LNCAP (cell line): ENCODE measurements around the gene SEPHS2.

Experiments
- TF ChIP-seq, protein P1 (sequence below): fragments of 450-650 bp; IDR thresholded peaks from 2 replicates; pipeline ENCODE4 v1.5.1; 2017; ENCODE audit warnings: mild to moderate bottlenecking

Gene SEPHS2

DNA sequence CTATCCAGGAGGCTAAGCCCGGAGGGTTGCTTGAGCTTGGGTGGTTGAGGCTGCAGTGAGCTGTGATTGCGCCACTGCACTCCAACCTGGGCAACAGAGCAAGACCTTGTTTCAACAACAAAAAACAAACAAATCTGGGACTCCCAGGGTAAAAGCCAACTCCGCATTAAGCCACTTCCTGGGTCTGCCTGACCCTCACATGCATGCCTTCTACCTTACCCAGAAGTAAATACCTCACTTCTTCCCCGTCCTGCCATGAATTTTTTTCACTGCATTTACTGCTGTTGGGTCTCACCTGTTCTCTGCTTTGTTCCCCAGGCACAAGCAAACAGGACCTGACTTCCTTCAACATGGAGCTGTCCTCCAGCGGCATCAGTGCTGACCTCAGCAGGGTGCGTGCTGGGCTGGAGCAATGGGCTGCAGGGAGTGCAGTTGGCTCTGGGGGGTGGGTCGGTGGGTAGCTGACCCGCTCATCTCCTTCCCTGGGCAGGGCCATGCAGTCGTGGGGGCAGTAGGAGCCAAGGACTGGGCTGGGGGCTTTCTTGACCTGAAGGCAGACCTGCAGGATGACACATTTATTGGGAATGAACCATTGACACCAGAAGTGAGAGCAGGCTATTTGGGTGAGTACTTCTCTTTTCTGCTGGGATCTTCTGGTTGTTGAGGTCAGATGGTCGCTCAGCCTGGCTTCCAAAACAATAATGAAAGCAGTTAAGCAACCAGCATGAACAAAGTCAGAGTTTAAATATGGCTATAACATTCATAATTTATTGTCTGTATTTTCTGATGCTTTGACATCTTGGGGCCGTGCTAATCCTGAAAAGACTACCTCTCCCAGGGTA is 43.3 kb upstream of the SEPHS2 start:
- TF ChIP-seq, protein P1, sequence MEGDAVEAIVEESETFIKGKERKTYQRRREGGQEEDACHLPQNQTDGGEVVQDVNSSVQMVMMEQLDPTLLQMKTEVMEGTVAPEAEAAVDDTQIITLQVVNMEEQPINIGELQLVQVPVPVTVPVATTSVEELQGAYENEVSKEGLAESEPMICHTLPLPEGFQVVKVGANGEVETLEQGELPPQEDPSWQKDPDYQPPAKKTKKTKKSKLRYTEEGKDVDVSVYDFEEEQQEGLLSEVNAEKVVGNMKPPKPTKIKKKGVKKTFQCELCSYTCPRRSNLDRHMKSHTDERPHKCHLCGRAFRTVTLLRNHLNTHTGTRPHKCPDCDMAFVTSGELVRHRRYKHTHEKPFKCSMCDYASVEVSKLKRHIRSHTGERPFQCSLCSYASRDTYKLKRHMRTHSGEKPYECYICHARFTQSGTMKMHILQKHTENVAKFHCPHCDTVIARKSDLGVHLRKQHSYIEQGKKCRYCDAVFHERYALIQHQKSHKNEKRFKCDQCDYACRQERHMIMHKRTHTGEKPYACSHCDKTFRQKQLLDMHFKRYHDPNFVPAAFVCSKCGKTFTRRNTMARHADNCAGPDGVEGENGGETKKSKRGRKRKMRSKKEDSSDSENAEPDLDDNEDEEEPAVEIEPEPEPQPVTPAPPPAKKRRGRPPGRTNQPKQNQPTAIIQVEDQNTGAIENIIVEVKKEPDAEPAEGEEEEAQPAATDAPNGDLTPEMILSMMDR, result no peak

DNA sequence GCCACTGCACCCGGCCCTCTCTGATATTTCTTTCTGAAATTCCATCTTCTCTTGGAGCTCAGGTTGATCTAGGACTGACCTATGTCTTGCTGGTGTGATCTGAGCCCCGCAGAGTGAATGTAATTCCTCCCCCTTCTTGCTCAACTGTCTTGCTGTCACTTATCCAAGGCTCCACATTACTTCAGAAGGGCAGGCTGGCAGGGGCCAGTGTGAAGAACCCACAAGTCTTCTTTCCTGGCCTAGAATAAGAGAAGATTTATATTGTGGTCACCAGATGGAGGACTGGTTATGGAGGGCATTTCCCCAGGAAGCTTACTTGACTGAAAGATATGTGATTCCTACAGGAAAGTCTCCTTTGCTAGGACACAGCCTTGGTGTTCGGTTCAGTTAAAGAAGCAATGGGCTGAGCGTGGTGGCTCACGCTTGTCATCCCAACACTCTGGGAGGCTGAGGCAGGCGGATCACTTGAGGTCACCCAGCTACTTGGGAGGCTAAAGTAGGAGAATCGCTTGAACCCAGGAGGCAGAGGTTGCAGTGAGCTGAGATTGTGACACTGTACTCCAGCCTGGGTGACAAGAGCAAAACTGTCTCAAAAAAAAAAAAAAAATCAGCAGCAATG is 40.3 kb upstream of the SEPHS2 start:
- TF ChIP-seq, protein P1, result no peak

DNA sequence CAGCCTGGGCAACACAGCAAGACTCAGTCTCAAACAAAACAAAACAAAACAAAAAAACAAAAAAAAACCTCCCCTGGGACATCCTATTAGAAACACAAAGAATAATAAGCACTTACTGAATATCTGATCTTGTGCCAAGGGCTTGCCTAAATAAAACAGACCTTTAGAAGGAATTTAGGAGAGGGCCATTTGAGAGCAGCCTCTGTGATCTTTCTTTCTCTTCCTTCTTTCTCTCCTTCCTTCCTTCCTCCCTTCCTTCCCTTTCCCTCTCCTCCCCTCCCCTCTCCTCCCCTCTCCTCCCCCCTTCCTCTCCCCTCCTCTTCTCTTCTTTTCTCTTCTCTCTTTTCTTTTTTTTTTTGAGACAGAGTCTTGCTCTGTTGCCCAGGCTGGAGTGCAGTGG is 39.2 kb upstream of the SEPHS2 start:
- TF ChIP-seq, protein P1, result no peak

DNA sequence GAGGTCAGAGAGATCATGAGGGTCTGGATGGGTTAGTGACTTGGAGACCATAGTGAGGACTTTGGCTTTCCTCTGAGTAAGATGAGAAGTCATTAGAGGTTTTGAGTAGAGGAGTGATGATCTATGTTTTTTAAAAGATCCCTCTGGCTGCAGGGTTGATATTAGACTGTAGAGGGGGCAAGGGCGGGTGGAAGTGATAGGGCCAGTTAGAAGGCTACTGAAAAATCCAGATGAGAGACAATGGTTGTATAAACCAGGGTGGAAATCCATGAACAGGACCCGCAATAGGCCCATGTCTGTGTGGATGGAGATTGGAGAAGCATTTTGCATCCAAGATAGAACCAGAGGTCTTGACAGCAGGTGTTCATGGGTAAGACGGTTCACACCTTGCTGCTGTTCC is 36.7 kb upstream of the SEPHS2 start:
- TF ChIP-seq, protein P1, result no peak

DNA sequence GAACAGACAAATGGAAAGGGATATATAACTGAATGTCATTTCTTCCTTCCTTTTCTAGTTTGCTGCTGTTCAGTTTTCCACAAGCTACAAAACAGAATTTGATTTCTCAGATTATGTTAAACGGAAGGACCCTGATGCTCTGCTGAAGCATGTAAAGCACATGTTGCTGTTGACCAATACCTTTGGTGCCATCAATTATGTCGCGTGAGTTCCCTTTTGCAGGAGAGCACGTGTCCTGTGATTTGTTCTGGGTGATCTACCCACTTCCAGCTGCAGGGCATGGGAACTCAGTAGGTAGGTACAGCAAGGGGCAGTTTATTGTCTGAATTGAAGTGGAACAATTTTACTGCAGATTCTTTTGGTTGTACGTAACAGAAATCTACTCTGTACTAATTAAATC is 35.7 kb upstream of the SEPHS2 start:
- TF ChIP-seq, protein P1, result no peak

DNA sequence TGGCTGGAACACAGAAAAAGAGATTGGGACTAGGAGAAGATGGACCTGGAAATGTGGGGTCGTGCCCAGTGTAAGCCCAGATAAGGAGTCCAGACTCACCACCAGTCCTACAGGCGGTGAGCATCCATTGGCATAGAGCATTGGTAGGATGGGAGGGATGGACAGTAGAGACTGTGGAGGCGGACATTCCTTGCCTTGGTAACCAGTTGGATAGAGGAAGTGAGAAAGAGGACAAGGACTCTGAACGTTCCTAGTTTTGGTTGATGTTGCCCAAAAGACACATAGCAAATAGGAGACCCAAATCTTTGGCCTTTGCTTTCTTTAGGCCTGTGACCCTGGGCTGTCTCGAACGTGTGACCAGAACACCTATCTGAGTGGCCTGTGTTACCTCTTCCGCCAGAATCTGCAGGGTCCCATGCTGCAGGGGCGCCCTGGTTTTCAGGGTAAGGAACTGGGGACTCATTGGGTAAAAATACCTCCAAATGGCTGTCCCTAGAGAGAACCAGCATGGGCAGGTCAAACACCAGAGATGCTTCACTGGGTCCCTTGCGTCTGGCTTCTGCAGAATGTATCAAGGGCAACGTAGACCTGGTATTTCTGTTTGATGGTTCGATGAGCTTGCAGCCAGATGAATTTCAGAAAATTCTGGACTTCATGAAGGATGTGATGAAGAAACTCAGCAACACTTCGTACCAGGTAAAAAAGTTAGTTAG is 33.2 kb upstream of the SEPHS2 start:
- TF ChIP-seq, protein P1, result no peak

DNA sequence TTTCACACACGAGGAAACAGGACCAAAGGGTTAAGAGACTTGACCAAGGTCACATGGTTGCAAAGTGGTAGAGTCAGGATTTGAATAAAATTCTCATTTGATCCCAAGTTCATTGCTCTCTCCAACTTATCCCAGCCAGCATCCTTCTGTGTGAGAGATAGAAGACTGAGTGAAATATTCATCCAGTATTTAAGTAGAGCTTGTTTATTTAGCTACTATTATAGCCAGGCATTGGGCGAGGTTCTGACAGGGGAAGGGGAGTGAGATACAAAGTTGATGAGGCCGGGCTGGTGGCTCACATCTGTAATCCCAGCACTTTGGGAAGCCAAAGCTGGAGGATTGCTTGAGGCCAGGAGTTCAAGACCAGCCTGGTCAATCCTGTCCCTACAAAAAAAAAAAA is 31.3 kb upstream of the SEPHS2 start:
- TF ChIP-seq, protein P1, result no peak
